ENCODE measurements around the gene NTRK2.

The NTRK2 gene

DNA sequence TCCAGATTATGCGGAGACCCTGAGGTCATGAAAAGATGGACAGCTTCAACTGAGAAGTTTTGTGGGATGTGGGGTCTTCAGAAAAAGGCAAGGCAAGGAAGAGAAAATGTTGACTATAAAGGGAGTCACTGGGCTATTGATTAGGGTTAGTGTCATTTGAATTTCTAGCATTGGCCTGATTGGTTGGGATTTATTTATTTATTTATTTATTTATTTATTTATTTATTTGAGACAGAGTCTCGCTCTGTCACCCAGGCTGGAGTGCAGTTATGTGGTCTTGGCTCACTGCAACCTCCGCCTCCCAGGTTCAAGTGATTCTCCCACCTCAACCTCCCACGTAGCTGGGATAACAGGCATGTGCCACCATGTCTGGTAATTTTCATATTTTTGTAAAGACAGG, 279.7 kb downstream of the NTRK2 start:
- DNase-seq = no peak

DNA sequence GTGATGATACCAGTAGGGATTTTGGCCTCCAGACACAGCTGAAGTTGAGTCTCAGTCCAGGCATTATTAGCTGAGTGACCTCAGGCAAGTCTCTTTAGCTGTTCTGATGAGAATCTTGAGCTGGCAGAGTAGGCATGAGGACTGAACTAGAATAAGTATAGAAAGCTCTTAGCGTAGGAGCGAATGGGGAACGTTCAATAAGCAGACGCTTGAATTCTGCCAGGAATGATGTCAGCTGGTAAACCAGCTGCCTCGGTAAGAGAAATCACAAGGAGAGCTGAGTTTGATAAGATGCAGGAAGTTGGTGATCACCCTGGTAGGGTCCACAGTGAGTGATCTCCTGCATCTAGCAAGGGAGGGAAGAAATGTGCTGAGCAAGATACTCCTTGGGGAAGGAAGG, 280.4 kb downstream of the NTRK2 start:
- no peak for DNase-seq

DNA sequence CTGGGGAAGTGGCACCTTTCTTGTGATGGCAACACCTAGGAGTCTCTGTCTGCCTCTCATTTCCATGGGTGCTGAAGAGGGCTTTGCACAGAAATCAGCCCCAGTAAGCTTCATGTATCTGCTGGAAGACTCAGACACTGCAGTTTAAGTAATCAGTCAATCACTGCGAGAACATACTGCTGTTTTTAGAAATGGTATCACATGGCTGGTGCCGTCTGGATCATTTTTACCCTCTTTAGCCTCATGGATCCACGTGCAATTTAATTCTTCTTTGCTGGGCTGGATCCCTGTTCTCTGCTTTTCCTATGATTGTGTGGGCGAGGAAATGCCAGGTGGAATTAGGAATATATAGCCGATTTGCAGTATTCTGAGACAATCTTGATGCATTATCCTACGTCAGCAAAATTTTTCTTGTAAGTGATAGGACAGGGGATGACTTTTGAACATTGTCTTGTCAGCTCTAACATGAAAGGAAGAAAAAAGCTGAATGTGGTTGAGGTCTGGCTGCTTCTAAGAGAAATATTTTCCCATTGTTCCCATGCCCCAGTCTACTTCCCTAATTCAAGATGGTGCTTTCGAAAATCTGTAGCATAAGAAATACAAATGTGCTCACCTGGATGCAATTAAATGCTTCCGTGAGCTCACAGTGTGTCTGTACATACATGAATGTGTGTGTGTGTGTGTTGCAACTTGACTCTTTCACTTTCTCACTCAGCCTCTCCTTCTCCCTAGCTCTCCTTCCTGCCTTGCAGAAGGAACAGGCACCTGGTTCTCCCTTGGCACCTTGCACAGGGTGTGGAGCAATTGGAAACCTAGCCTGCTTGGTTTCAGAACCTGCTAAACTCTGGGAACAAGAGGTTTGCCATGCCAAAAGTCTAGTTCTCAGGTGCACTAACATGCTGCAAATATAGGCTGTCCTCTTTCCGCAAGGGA, 281.6 kb downstream of the NTRK2 start:
- no peak for DNase-seq

DNA sequence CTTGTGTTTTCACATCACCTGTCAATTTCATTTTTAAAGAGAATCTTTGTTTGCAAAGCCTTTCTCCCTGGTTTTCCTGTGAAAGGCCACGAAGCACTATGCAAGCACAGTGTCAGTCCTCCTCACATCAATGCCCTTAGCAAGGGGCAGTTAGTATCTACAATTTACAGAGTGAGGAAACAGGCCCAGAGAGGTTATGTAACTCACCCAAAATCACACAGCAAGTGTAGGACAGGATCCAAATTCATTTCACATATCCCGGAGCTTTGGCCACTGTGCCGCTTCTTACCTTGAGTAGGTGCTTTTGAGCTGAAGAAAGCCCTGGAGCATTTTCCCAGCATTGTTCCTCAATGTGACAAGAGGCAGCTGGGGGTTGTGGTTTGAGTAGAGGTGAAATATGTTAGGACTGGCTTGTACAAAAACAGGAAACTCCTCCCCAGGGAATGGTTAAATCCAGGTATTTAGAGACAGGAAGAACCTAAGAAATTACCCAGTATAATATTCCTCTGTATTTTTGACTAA, 283.8 kb downstream of the NTRK2 start:
- no peak for DNase-seq

DNA sequence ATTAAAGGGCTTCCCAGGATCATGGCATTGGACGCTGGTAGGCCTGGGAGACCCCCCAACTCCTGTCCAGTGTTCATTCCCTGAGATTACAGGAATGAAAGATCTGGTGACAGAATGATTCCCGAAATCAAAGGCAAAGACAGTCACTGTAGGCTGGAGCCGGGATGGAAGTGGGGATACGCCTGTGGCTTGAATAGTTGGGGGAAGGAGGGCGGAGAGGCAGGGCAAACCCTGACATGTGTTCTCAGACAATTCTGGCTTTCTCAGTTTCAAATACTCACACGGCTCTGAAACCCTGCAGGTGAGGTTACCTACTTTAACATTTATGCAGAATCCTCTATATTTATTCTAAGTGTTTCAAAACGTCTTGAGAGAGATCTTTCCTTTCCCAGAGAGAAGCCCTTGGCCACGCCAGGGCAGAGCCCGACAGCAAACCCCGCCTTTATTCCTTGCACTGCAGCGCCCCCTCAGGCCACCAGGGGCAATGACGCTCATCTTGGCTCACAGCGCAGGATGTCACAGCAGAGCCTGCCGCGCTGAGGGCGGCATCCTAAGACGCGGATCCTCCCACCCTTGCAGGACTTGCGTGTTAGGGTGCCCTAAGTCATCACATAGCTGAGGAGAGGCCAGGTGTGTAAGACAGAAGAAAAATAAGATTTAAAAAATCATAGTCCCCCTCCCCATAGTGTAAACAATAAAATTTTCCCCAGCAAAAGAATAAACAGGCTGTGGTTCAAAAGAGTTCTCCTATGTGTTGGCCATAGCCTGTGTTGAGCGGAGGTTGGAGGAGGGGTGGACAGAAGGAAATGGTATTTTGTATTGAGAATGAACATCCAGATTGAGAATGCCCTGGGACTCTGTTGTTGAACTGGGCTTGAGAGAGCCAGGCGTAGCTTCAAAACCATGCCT, 284.5 kb downstream of the NTRK2 start:
- no peak for DNase-seq

DNA sequence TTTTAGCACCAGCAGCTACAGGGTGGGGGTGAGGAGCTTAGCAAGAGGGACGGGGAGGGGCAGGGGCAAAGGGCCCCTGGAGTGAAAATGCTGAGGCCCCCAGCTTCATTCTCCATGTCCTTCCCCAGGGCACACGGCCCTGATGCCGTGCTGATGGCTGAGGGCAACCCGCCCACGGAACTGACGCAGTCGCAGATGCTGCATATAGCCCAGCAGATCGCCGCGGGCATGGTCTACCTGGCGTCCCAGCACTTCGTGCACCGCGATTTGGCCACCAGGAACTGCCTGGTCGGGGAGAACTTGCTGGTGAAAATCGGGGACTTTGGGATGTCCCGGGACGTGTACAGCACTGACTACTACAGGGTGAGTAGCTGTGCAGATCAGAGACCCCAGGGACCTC, 285.6 kb downstream of the NTRK2 start:
- no peak for DNase-seq

DNA sequence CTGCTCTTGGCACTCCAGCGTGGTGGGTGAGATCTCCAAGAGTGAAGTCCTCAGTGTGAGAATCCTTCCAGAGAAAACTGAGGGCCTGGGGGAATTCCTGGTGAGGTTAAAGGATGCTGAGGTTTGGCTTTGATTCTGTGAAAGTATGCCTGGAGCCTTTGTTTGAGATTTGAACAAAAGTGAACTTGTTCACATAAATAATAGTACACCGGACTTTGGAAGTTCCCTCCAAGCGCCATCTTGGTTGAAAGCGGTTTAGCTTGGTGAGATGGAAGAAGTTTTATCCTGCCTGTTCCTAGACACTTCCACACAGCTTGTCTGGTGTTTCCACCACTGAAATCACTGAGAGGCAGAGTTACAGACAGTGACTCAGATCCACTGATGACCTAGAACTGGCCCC, 286.4 kb downstream of the NTRK2 start:
- no peak for DNase-seq

DNA sequence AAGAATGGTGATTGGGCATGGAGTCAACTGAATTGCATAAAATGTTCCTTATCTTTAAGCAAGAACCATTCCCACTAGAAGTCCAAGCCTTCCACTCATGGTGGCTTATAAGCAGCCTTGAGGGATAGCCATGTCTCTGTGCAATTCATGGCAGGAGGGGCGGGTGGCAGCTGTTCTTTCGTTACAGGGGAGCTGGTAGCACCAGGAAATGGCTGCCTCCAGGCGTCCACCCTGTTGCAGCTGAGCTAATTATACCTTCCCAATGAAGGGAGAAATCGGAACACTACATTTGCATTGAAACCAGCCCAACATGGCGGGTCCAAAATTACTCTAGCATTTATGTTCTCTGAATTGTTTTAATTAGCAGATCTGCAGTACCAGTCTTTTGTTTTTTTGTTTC, 289.8 kb downstream of the NTRK2 start:
- no peak for DNase-seq

DNA sequence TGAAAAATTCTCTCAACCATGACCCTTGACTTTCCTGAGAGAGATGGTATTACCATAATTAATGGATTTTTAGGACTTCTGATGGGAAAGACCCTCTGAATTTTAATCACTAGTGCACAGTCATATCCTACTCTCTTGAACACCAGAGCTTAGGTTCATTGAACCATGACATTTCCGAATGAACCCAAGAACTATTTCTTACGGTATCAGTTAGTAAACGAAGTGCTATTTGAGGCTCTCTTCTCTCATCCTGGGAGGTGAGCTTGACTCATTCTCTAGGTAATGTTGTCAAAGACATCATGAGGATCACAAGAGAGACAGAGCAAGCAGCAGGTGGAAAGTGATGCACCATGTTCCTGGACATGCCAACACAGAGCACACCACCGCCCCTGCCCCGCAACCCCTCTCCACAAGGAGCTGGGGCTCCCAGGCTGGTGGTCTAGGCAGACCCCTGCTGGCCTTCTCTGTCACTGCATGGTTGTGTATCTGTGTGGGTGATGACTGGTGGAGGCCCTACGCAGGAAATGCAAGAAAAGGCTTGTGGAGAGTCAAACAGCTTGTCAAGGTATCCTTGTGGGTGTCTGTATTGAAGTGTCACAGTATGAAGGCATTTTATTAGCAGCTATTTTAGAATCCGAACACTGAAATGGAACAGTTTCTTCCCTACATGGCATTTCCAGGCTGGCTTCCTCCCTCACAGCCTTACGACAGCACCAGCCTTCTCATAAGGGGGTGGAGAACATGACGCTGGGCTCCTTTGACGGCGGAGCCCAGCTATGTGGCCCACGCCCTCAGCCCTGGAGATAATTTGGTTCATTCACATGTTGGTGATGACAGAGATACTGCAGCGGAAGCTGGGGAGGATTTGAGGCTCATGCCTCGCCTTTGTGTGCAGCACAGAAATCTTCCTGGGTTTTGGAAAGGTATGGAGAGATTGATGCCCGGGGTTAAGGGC, 297.6 kb downstream of the NTRK2 start:
- DNase-seq = no peak

DNA sequence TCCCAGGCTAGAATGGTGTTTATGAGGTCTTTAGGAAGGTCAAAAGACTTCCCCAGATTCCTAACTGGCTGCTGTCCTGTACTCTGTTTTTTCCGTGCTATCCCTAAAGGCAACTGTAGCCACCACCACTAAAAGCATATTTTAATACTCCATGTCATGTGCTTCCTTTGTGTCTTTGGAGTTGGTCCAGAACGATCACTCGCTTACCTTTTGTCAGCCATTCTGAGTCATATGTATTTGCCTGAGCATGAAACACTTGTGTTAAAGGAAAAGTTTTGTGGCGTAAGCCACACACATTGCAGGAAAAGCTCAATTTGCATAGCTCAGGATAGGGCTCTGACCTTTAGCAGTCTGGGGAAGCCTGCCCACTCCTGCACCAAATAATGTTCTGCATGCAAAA, 299.6 kb downstream of the NTRK2 start:
- no peak for DNase-seq

DNA sequence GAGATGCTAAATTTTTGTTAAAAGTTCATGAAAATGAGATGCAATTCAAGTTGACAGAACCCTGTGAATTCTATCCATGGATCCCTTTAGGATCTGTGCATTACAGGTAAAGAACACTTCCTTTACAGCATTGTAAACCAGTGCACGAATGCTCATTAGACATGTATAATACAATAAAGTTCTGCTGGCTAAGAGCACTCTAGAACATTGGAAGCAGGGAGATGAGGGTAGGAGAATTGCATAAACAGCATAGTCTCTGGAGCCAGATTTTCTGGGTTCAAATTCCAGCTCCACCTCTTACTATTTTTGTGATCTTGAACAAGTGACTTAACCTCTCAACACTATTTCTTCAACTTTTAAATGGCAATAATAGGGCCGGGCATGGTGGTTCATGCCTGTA, 300.2 kb downstream of the NTRK2 start:
- DNase-seq = no peak

DNA sequence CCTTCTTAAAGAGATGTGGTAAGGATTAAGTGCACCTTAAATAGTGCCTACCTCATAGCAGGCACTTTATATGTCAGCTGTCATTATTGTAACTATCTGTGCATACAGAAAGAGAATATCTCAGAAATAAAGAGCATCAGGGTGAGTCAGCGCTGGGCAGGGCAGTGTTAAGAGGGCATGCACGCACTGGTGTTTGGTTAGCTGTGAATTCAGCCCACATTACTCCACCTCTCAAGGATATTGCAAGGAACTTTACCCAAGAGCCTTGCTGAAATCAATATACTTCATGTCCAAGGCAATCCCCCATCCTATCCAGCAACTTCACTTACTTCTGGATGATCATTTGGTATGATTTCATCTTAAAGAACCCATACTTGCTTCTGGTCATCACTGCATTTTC, 300.9 kb downstream of the NTRK2 start:
- no peak for DNase-seq

DNA sequence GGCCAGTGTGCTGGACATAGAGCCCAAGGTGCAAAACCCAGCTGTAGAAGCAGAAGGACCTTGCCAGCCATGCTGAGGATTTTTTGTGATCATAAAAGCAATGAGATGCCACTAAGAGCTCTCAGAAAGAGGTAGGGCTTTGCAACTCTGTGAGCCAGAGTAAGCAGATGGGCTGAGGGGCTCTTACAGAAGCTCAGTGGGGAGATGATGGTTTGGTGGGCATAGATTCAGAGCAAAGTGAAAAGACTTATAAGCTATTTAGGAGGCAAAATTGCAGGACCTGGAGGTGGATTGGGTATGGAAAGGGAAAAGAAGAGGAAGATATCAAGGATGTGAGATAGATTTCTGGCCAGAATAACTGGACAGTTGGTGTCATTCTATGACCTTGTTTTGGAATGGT, 302.0 kb downstream of the NTRK2 start:
- DNase-seq = no peak

DNA sequence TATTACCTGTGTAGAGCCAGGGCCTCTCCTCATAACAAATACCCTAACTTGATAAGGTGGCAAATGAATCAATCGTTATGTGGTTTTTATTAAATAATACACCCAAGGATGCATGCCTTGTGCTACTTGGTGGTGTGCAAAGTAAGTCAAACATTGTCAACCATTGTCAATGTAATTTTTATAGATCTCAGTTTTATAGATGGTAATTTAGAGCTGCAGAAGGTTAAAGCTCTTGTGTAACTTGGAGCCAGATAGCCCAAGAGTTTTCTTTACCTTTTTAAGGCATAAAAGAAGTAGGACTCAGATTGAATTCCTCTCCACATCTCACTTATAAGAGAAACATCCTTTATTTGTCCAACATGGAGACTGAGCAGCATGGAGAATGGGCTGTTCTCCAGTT, 304.7 kb downstream of the NTRK2 start:
- DNase-seq = no peak

DNA sequence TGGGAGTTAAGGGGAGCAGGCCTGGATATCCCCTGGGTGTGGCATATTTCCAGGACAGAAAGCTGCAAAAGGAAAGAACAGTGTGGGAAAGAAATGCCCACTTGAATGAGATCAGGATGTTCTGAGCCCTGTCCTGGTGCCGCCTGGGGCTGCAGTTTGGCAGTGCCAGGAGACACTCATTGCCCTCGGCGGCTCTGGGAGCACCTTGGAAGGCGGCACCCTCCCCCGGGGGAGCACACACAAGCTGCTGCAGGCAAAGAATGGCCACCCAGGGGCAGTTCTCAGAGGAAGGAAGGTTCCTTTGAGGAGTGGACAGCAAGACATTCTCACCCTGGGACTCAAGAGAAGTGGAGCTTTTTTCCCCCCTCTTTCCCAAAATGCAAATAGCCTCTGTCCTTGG, 305.3 kb downstream of the NTRK2 start:
- DNase-seq = no peak

DNA sequence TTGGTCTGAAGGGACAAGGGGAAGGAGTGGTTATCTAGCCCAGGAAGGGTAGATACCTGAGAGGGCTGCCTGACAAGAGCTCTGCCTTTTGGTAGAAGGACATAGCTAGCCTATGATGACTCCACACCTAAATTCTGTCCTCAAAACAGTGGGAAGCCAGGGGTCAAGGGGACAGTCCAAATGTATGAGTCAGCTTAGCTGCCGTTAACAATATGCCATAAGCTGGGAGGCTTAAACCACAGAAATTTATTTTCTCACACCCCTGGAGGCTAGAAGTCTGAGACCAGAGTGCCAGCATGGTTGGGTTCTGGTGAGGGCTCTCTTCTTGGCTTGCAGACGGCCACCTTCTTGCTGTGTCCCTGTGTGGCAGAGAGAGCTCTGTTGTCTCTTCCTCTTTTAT, 306.4 kb downstream of the NTRK2 start:
- DNase-seq = no peak

DNA sequence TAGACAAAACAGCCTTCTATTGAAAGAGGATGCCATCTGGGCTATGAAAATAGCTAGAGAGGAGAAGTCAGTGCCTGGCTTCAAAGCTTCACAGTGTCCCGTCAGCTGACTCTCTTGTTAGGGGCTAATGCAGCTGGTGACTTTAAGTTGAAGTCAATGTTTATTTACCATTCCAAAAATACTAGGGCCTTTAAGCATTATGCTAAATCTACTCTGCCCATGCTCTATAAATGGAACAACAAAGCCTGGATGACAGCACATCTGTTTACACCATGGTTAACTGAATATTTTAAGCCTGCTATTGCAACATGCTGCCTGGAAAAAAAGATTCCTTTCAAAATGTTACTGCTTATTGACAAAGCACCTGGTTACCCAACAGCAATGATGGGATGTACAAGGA, 309.1 kb downstream of the NTRK2 start:
- DNase-seq = no peak

DNA sequence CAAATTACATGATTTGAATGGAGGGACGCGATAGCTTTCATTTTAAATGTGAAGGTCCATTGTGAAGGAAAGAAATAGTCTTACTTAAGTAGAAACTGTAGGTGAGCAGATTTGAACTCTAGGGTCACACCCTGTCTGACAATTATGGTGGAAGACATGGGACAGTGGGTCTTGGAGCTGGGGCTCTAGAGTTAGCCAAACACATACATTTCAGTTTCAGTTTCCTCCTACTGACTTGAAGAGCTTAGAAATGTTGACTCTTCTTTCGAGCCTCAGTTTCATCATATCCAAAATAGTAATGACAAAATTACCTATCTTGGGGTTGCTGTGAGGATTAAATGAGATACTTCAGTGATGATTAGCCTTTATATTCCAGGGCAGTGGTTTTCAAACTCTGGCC, 314.2 kb downstream of the NTRK2 start:
- no peak for DNase-seq

DNA sequence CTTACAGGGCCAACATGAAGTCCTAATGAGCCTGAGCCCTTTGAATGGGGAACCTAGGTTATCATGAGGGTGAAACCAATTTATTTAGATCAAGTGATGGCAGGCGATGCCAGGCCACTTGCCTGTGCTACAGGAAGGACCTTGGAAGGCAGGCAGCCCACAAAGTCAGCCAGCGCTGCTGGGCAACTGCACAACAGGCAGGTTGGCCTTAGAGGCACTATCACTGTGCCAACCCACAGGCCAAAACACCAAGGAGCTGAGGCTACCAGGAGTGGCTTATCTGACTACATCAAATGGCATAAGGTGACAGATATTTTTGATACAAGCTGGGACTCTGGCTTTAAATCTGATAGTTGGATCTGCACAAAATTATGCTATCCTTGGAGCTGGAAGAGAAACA, 319.1 kb downstream of the NTRK2 start:
- DNase-seq = no peak

DNA sequence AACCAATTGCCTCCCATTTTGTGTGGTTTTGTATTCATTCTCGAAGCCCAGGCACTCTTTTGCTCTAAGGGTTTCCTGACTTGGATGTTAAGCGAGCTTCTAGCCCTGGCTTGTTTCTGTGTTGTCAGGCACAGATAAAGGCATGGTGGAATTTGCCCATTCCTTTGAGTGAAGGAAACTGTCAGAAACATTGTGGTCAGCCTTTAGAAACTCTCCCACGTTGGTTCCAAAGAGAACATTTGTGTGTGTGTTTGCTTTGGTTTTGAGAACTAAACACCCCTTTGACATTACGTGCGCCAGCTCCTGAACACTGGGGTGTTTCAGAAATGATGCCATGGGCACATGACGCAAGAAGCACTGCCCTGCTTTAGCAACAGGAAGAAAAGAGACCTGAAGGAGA, 320.9 kb downstream of the NTRK2 start:
- DNase-seq = no peak

DNA sequence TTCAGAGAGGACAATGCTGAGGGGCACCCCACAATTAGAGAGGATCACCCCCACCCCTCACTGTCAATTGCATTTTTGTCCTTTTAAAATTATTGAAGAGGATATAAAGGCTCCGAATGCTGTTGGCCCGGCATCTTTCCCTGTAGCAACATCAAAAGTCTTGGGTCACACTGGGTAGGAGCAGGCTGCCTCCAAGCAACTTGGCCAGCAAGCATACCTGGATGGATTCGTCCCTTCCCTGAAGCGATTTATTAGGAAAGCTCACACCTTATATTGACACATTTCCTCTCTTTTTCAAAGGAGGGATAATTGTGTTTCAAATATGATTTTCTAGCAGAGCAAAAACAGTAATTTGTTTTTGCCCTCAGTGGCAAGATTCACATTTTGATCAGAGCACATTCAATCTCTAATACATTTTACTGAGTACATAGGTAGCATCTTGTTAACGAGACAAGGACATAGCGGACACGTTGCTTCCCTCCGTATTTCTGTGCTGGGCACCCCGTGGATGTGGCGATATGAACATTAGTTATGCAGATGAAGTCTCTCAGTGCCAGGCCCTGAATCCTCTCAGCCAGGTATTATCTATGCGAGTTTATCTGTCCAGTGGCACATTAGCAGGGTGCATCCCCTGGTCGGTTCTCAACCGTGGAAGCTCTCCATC, 321.5 kb downstream of the NTRK2 start:
- DNase-seq = no peak

DNA sequence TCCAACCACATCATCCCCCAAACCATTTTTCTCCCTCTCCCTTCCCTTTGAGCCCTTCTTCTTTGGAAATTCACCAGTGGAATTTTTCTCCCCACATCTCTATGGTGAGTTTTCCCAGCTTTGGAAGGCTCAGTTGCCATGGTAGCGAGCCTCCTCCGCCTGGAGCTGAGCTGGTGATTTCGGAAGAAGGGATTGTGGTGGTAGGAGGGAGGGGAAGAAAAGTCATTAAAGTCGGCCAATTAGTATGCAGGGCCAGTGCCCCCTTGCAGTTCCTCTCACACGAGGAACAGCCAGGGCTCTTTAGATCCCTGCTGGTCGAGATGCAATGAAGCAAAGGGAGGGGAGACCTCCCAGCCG, 322.0 kb downstream of the NTRK2 start:
- no peak for DNase-seq
